GM12864 (cell line): ENCODE measurements around the gene SASH3.

Experiments
- DNase-seq: peaks from one replicate; pipeline ENCODE4 v3.0.0-alpha.2; 2011; ENCODE audit warnings: low read depth
- H3K4me3 ChIP-seq: 2 replicates; pipeline ENCODE4 v1.5.1; 2011; ENCODE audit warnings: mild to moderate bottlenecking, low read depth, low read length, control low read depth
- TF ChIP-seq, protein P1 (sequence below): IDR thresholded peaks from 2 replicates; pipeline ENCODE4 v1.5.1; 2011; ENCODE audit warnings: low read depth, mild to moderate bottlenecking, moderate library complexity, low read length, control low read depth, inconsistent platforms; ENCODE audit errors: missing control alignments

SASH3 gene

GRCh38 chrX:129760155-129760554 is 19.6 kb upstream of the SASH3 start:
- no peak for DNase-seq
- TF ChIP-seq, protein P1, sequence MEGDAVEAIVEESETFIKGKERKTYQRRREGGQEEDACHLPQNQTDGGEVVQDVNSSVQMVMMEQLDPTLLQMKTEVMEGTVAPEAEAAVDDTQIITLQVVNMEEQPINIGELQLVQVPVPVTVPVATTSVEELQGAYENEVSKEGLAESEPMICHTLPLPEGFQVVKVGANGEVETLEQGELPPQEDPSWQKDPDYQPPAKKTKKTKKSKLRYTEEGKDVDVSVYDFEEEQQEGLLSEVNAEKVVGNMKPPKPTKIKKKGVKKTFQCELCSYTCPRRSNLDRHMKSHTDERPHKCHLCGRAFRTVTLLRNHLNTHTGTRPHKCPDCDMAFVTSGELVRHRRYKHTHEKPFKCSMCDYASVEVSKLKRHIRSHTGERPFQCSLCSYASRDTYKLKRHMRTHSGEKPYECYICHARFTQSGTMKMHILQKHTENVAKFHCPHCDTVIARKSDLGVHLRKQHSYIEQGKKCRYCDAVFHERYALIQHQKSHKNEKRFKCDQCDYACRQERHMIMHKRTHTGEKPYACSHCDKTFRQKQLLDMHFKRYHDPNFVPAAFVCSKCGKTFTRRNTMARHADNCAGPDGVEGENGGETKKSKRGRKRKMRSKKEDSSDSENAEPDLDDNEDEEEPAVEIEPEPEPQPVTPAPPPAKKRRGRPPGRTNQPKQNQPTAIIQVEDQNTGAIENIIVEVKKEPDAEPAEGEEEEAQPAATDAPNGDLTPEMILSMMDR: no peak
- no peak overlapping the region for H3K4me3 ChIP-seq

DNA sequence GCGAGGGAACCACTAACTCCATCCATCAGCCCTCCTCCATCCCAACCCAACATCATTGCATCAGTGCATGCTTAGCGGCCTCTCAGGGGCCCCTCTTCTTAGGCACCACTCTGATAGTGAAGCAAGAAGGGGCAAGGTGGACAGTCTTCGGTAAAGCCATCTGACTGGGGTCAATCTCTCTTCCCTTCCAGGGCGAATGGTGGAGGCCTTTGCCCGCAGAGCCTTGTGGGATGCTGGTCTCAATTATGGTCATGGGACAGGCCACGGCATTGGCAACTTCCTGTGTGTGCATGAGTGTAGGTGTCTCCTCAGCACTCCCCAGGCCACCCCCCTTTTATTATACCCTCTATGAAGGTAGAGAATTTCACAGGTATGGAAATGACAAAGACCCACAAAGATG is 18.8 kb upstream of the SASH3 start:
- TF ChIP-seq, protein P1: no peak
- H3K4me3 ChIP-seq: no peak overlapping the region
- no peak for DNase-seq

DNA sequence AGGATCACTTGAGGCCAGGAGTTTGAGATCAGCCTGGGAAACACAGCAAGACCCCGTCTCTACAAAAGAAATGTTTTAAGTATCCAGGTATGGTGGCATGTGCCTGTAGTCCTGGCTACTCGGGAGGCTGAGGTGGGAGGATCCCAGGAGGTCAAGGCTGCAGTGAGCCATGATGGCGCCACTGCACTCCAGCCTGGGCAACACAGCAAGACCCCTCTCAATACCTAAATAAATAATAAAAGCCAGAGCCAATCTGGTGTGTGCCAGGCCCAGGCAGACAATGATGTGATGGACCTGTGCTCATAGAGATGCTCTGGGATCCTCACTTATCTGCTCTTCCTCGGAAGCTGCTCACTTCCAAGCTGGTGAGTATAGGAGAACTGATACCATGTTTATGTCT is 18.2 kb upstream of the SASH3 start:
- TF ChIP-seq, protein P1: no peak

DNA sequence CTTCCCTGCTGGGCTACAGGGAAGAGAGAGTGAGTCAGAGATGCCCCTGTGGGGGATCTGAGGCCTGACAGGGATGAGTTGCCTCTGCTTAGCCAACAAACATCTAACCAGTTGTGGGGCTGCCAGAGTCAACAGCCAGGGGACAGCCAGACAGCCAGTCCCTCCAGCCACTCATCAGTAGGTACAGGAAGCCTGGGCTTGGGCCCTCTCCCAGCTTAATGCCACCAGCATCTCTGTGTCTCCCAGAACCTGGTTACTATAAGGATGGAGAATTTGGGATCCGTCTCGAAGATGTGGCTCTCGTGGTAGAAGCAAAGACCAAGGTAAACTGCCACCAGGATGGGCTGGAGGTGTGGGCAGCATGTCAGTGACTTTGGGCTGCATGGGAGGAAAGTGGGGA is 17.3 kb upstream of the SASH3 start:
- no peak for DNase-seq
- TF ChIP-seq, protein P1: no peak
- H3K4me3 ChIP-seq: no peak overlapping the region

More for the DNA sequence above, 18.2 kb upstream of the SASH3 start:
- DNase-seq: no peak
- H3K4me3 ChIP-seq: no peak overlapping the region

DNA sequence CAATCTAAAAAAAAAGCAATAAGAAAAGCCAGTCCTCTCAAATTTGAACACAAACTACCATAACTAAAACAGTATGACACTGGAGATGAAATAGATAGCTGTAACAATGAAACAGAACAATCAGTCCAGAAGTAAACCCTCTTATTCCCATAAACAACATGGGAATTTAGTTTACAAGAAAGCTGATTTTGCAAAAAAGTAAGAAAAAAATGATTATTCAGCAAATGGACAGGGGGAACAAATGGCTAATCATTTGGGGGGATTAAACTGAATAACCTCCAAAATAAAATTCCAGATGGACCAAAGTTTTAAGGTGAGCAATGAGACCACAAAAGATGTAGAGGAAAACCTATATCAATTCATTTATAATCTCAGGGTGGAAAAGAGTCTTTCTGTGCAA is 16.1 kb upstream of the SASH3 start:
- no peak for DNase-seq
- no peak overlapping the region for H3K4me3 ChIP-seq
- TF ChIP-seq, protein P1: no peak

GRCh38 chrX:129768186-129768585 is 11.6 kb upstream of the SASH3 start:
- TF ChIP-seq, protein P1: no peak
- DNase-seq: no peak
- no peak overlapping the region for H3K4me3 ChIP-seq

GRCh38 chrX:129768586-129769466 is 10.9 kb upstream of the SASH3 start:
- TF ChIP-seq, protein P1: no peak
- no peak for DNase-seq
- H3K4me3 ChIP-seq: no peak overlapping the region; the same call in 1 of the 2 replicates
